Thoracic aorta (tissue), 2 donors: Measurements from ENCODE around the gene PINK1. TPM values are rescaled to one million over a fixed set of nuclear protein-coding genes. Genes with fewer than 3 reads are reported as not detected.

ENCODE experiments used
- ATAC-seq: fragments of 150-250 bp; one replicate; pipeline ENCODE4 v1.8.0; 2017; ENCODE audit warnings: low read depth; ENCODE audit not compliant: insufficient number of reproducible peaks, low FRiP score
- DNase-seq: peaks from one replicate; pipeline ENCODE4 v3.0.0-alpha.2; 2020; ENCODE audit warnings: low spot score
- H3K27ac ChIP-seq, 2 donors: fragments of 200-600 bp; sonication (generic); 1 replicate in 1 of 2; 2 replicates in 1 of 2; pipeline ENCODE4 v1.5.1; 2016; ENCODE audit warnings: mild to moderate bottlenecking in 2 of 2, moderate library complexity in 2 of 2
- H3K27me3 ChIP-seq: fragments of 200-600 bp; sonication (generic); replicated peaks from 2 replicates; pipeline ENCODE4 v1.6.0; 2016; ENCODE audit warnings: mild to moderate bottlenecking; ENCODE audit not compliant: insufficient read depth
- H3K36me3 ChIP-seq: fragments of 200-600 bp; sonication (generic); one replicate; pipeline ENCODE4 v1.5.1; 2016
- H3K4me1 ChIP-seq, 2 donors: fragments of 200-600 bp; sonication (generic); 1 replicate in 1 of 2; 2 replicates in 1 of 2; pipeline versions ENCODE4 v1.5.1 to v1.6.0; 2016; ENCODE audit warnings: low read depth in 2 of 2, mild to moderate bottlenecking in 1 of 2; ENCODE audit not compliant: control insufficient read depth in 1 of 2
- H3K4me3 ChIP-seq: fragments of 200-600 bp; sonication (generic); 2 replicates; pipeline ENCODE4 v1.5.1; 2016; ENCODE audit warnings: mild to moderate bottlenecking
- H3K9me3 ChIP-seq: fragments of 200-600 bp; sonication (generic); 2 replicates; pipeline ENCODE4 v1.5.1; 2016
- CTCF ChIP-seq: fragments of 200-600 bp; sonication (generic); IDR thresholded peaks from one replicate; pipeline ENCODE4 v1.5.1; 2019; ENCODE audit warnings: antibody characterized with exemption
- total RNA-seq, 2 donors: library from RNA; depleted of rRNA; stranded (reverse); fragments of >200 nt; gene quantifications; one replicate each; pipeline versions ENCODE4 v1.1.0 to v1.2.3, GENCODE V29; 2016

Gene PINK1
- total RNA-seq, 2 donors from 2014 or later: 88.4 to 140 TPM

GRCh38 chr1:20697563-20697962, 64.3 kb downstream of the PINK1 start:
- H3K4me1 ChIP-seq: peaks cover 5 to 11% of the 10 kb centered on the region in 2 donors
- H3K27ac ChIP-seq: peak overlapping the region in 1 of 2 donors; percentile 79
- no peaks in the 10 kb centered on the region for H3K9me3 ChIP-seq
- no peak for ATAC-seq
- no peak overlapping the region for H3K4me3 ChIP-seq
- DNase-seq: no peak
- H3K36me3 ChIP-seq: no peaks in the 10 kb centered on the region
- no peaks in the 10 kb centered on the region for H3K27me3 ChIP-seq
- no peak for TF ChIP-seq CTCF

GRCh38 chr1:20698195-20698910, 65.1 kb downstream of the PINK1 start:
- TF ChIP-seq CTCF: no peak
- H3K27ac ChIP-seq: no peak overlapping the region
- H3K27me3 ChIP-seq: no peaks in the 10 kb centered on the region
- H3K9me3 ChIP-seq: no peaks in the 10 kb centered on the region
- peaks cover 5 to 11% of the 10 kb centered on the region in 2 donors for H3K4me1 ChIP-seq
- DNase-seq (no peak), ATAC-seq (no peak)
- H3K4me3 ChIP-seq: no peak overlapping the region
- H3K36me3 ChIP-seq: no peaks in the 10 kb centered on the region

GRCh38 chr1:20699558-20699957, 66.3 kb downstream of the PINK1 start:
- DNase-seq (no peak), ATAC-seq (no peak)
- H3K9me3 ChIP-seq: no peaks in the 10 kb centered on the region
- H3K27me3 ChIP-seq: no peaks in the 10 kb centered on the region
- no peak overlapping the region for H3K4me3 ChIP-seq
- H3K36me3 ChIP-seq: no peaks in the 10 kb centered on the region
- peaks cover 5 to 11% of the 10 kb centered on the region in 2 donors for H3K4me1 ChIP-seq
- no peak overlapping the region for H3K27ac ChIP-seq
- TF ChIP-seq CTCF: no peak

- ATAC-seq: no peak
- TF ChIP-seq CTCF: no peak
- Histone ChIP-seq H3K36me3 (no peaks in the 10 kb centered on the region), H3K4me1 (peaks cover 5 to 11% of the 10 kb centered on the region in 2 donors), H3K27ac (no peak overlapping the region), H3K4me3 (no peak overlapping the region), H3K9me3 (no peaks in the 10 kb centered on the region), H3K27me3 (no peaks in the 10 kb centered on the region)
- DNase-seq: no peak
Observed at GRCh38 chr1:20700636-20701215, 67.5 kb downstream of the PINK1 start.

Other genes starting within 250 kb of the PINK1 start
- 10 to 100 TPM in 1 of 2 donors, 1 to 10 TPM in 1; 7.3 to 15.9 TPM for gene CAMK2N1, start 147.2 kb upstream of the PINK1 start, total RNA-seq
- gene MUL1, start 125.3 kb upstream of the PINK1 start, total RNA-seq: 10 to 100 TPM; 27.2 to 41.8 TPM
- 1 to 10 TPM in 1 of 2 donors, under 1 TPM in 1; 0.27 to 3.0 TPM for gene FAM43B, start 80.9 kb upstream of the PINK1 start, total RNA-seq
- gene CDA, start 44.4 kb upstream of the PINK1 start, total RNA-seq: 1 to 10 TPM in 1 of 2 donors, under 1 TPM in 1; 0.92 to 3.0 TPM
- gene DDOST, start 27.9 kb downstream of the PINK1 start, total RNA-seq: 100 to 1,000 TPM; 138 to 160 TPM
- 1 to 10 TPM in 1 of 2 donors, under 1 TPM in 1; 0.68 to 3.2 TPM for gene KIF17, start 84.5 kb downstream of the PINK1 start, total RNA-seq
- under 1 TPM in 1 of 2 donors, not detected in 1; 0.41 TPM for gene SH2D5, start 99.2 kb downstream of the PINK1 start, total RNA-seq
- 100 to 1,000 TPM; 186 to 189 TPM for gene HP1BP3, start 153.8 kb downstream of the PINK1 start, total RNA-seq